Iris pigment epithelial cell (primary cell): ENCODE measurements around the gene KRT34.
"Not testable (repeated sequence)": the region's sequence is repeated elsewhere in the genome, so short reads cannot be mapped to it uniquely, and the experiment has no call there.

Experiments used
- DNase-seq: peaks from one replicate; pipeline ENCODE4 v3.0.0-alpha.2; 2011; ENCODE audit warnings: low read depth

KRT34 gene

DNA sequence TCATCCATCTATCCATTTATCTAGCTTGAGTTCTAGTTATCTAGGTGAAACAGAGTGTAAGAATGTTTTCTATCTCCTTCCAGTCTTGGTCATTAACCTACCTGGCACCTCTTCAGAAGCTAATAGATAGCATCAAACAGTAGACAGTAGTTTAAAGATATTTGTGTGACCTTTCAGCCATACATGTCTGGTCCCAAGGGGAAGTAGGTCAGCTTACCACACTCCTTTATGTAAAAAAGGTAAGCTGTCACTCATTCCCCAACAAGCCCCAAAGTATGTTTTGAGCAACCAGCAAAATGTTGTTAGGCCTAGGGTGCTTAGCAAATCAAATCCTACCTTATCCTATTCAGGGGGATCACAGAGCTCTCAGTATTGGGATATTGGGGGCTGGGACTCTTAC, 16.0 kb downstream of the KRT34 start:
- DNase-seq: no peak

DNA sequence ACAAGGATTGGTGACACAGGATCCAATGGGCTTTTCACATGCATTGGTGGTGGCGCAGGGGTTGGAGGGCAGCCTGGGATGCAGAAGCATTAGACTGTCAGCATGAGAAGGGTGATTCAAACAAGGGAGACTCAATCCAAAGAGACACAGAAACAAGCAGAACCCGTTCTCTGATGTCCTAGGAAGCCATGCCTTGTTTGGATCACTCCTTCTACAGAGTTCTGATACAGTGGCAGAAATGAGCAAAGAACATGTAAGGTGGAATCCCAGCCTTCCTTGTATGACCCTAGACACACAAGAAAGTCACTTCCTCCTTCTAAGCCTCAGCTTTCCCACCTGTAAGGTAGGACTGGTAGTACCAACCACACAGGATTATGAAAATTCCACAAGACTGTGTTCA, 18.2 kb downstream of the KRT34 start:
- DNase-seq: no peak

DNA sequence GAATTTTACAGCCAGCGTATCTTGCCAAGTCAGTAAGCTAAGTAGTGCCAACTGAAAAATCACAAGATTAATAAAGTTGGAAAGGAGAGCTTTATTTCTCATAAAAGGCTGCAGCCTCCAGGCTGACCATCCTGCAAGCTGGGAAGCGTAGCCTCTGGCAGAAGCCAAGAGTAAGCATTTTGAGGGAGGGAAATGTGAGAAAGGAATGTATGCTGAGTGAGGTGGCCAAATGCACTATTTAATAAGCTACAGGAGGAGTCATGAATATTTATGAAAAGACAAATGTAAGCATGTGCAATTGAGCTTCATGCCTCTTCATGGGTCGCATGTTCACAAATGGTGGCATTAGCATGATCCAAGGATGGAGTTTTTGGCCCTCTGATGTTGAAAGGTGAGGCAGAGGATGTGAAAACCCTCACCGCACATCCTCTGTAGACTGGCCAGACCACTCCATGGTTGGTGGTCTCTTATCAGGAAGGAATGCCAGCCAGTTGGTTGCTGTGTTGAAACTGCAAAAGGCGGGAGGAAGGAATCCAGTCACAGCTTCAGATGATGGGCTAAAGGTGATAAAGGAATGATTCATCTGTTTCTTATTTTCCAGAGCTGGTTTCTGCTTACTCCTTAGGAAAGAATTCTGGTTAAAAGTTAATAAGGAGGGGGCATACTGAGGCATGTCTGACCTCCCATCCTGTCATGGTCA, 21.7 kb downstream of the KRT34 start:
- peak; percentile 57 for DNase-seq

DNA sequence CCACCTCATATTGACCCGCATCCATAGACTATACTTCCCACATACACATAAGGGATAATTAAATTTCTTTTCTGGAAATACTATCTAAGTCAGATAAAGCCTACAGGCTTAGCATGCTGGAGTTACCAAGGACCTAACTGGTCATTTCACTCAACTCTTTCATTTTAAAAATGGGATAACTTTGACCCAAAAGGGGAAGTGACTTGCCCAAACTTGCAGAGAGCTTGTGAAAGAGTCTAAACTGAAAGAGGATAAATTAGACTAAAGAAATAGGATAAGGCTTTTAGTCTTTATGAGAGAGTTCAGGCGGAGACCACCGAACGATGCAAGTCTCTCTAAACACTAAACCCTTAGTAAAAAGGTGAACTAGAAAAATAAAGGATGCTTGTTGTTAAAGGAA, 27.6 kb downstream of the KRT34 start:
- DNase-seq: no peak

DNA sequence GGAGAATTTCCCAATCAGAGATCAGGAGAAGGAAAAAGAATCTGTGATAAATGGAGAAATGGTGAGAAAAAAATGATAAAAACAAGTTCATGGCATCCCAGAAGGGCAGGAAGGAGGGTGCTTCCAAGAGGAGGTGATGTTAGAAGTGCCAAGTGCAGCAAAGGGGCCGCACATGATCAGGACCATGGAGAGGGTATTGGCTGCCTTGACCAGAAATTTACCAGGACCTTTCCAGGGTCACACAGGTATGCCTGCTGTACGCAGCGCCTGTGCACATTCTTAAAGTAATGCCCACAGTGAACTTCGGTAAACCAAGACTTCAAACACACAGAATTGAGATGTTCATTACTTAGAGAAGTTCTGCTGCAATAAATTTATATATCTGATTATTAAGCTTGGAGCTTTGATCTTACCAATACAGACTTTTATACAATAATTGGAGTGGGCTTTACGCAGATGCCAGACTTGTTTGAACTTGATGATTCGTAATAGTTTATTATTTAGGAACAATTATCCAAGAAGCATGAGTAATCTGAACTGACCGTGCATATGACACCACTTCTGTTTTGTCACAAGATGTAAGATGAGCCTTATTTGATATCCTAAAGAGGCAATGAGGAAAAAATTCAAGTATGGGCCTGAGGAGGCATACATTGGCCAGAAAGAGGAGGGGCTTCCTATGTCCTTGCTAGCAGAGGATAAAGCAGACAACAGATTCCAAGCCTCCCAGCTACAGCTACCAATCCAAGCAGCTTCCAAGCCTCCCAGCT, 29.3 kb downstream of the KRT34 start:
- DNase-seq: peak; percentile 17

DNA sequence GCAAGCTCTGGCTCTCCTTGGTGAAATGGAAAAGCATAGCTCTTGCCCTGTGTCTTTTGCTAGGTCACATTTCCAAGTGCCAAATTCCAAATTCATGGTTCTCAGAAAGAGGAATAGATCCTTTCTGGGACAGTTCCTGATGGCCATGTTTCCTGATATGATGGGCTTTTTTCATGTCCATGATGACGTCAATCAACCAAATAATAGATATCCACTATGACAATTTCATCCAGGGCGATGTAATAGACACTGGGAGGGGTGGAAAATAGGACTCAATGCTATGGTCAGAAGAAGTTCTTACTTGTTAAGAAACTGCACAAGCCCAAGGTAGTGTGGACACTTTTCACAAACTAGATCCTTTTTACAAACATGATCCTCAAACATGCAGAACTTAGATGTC, 30.9 kb downstream of the KRT34 start:
- no peak for DNase-seq

DNA sequence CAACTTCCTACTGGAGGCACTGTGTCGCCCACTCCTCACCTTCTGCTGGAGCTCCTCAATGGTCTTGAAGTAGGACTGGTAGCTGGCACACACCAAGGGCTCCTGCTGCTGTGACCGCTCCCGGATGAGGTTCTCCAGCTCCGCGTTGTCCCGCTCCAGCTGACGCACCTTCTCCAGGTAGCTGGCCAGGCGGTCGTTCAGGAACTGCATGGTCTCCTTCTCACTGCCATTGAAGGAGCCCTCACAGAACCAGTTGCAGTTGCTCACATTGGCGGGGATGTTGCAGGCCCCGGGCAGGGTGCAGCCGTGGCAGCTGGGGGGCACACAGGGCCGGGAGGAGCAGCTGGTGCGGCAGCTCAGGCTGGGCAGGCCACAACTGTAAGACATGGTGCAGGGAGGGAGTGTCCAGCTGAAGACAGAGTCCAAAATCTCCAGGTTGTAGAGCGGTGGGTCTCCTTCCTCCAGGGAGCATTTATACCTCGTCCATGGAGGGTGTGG, 31.7 kb downstream of the KRT34 start, which contains the start of gene KRT33A:
Gene KRT33A, minus strand, starts transcription at position 448 of the 498 bp plus-strand sequence. Its CDS starts 61 bp downstream, at position 387.
- DNase-seq: not testable (repeated sequence)

DNA sequence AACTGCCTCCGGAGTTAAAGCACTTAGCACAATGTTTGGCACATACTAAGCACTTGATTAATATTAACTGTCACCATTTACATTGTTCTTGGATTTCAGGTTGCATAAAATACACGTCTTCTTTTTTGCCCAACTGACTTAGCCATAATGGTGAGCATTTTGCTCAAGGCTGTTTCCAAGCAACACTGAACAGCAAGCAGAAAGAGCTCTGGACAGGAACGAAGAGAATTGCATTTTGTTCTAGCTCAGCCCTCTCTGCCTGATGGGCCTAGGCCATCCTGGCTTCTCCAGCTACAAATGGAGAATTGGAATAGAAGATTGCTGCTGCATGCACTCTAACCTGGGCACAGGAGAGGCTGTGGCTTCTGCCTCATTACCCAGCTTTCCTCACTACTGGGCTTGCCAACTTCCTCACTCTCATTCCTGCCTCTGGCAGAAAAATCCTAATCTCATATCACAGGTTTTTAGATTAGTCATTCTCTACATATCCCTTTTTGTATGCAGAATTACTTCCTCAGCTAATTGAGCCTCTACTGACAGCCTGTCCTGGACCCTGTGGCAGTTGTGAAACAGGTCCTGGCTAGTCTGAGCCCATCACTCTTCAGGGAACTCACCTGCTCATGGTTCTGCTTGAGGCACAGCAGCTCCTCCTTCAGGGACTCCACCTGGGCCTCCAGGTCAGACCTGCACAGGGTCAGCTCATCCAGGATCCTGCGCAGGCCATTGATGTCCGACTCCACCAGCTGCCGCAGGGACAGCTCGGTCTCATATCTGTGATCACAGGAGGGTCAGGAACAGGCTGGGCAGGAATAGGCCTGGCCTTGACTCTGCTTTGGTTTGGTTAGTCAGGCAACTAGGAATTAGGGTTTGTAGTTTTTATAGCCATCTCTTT, 34.0 kb downstream of the KRT34 start:
- DNase-seq: no peak

DNA sequence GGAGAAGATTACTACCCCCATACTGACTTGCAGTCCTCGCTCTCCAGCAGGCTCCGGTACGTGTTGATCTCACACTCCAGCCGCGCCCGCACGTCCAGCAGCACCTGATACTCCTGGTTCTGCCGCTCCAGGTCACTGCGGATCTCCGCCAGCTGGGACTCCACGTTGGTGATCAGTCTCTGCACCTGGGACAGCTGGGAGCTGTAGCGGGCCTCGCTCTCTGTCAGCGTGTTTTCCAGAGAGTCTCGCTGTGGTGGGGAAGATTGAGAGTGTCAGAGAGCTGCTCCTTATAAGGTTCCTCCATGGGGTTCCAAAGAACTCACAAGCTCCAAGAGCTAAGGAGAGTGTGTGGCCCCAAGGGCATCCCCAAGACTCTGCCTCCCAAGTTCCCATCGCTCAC, 35.7 kb downstream of the KRT34 start:
- not testable (repeated sequence) for DNase-seq

DNA sequence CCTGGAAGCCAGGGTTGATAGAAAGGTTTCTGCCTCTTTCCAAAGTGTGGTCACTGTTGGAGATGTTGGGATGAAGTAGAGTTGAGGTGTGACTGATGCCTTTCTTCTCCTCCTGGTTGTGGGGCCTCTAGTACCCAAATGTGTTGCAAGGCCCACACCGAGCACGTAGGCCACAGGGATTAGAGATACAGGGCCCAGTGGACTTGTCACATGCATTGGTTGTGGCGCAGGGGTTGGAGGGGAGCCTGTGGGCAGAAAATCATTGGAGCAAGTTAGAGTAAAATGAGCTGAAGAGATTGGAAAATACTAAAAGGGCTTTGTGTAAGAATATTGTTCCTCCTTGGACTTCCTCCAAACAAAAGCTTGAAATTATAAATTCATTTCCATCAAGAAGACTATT, 36.1 kb downstream of the KRT34 start:
- DNase-seq: no peak

DNA sequence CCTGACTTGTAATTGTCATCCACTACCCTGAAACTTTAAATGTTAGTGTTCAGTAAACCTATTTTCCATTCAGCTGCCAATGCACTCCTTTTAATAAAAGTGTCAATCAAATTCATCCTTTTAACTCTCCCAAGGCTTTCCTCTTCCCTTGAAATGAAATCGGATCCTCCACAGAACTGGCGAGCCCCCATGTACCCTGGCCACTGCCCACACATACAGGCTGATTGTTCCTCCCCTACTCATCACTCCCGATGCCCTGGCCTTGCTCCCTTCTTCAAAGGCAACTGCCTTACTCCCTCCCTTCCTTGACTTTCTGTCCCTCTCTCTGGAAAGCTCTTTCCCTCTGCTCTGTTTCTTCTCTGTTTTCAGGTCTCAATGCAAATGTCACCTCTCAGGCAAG, 39.1 kb downstream of the KRT34 start:
- no peak for DNase-seq

DNA sequence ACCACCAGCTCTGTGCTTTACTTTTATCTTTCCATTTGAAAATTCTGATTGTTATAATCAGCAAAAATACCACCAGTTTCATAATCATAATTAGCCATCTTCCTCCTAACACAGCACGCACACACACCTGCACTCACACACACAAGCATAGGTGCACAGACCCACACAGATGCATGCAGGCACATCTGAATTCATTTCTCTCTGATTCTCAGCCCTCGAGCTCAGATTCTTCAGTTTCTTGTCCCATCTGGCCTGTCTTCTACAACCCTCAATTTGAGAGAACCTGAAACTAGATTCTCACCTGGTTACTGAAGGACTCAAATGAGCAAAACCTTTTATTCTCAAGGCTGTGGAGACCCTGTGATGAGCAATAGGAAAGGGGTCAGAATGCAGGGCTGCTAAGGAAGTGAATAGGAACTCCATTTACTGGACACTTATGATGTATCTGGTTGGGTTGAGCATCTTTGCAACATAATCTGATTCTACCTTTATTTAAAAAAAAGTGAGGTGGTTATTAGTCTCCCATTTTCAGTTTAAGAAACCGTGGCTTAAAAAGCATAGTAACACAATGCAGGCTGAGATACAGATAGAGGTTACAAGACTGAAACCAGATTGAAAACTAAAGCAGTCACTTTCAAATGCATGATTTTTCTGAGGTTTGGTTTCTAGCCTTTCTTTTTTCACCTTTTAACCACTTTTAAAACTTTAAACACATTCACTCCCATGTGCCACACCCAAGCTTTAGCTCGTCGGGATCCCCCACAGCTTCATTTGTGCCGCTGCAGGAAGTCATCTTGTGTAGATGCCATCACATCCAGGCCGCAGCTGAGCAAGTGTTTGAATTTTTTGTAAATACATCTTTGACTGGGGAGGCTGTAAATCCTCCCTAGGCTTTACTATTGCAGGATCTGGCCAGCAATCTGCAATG, 40.9 kb downstream of the KRT34 start:
- DNase-seq: no peak

DNA sequence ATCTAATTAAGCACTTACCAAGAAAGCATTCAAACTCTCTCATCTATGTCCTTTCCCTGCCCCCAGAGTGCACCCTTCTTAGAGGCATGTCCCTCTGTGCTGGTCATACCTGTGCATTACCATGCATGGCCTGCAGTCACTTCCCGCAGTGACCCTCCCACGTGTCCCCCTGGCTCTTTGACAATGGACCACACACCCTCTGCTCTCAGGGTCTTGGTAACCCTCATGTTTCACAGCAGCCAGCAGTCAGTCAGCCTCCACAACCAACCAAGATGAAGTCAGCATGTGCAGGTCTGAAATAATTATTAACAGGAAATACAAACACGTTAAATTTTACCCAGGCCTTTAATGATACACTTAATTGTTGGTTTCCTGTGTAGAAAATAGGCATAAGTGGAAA, 41.6 kb downstream of the KRT34 start:
- DNase-seq: no peak

DNA sequence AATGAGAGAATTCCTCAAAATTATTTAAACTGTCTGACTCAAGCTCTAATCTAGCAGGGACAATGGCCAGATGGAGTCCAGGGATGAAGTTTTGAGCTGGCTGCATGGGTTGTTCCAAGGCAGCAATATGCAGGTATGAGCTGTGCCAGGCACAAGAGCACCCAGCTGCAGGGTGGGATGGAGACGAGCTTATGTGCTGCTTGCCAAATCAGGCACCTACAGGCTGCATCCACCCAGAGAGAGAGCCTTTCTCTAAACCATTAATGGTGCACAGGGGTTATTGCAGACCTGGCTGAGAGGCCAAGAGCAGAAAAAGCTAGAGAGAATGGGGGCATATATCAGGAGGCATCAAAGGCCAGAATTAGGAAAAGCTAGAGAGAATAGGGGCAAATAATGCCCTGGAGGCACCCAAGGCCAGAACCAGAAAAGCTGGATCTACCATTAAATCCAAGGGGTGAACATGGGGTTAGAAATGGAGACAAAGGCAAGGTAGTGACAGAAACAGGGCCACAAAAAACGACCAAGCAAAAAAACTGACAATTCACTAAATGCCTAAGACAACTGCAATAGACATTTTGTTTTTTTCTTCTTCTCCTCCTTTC, 42.4 kb downstream of the KRT34 start:
- no peak for DNase-seq

DNA sequence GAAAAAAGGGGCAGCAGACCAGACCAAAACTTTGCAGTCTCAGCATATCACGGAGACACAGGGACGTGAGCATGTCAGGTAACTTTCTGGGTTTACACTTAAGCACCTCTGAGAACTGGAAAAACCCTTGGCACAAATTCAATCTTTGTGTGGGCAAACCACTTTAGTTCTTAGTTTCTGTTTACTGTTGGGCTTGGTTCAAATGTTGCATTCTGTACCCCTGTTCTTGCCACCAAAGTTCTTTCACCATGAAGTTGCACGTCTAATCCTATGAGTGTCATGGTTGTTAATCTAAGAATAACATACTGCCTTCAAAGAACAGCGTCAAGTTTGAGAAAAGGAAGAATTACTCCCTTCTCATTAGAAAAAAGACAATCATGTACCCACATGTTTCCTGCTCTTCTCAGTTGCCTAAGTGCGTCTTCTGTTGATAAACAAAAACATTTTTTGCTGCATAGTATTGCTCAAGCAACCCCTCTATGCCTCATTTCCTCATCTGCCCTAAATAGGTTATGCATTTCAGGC, 43.1 kb downstream of the KRT34 start:
- peak; percentile 64 for DNase-seq

DNA sequence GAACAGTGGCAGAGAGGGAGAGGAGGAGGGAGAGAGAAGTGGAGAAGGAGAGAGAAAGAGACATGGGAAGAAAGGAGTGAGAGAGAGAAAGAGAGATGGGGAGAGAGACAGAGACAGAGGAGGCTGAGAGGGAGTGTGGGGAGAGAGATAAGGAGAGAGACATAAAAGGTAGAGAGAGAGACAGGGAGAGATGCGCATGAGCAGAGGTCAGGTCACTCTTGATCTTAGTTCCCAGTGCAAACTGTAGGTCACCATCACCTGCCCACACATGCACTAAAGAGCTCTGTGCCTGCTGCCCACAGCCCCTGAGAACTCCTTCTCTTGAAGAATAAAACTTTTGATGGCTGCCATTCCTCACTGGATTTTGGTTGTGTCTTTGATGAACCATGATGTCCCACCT, 46.4 kb downstream of the KRT34 start:
- DNase-seq: no peak

DNA sequence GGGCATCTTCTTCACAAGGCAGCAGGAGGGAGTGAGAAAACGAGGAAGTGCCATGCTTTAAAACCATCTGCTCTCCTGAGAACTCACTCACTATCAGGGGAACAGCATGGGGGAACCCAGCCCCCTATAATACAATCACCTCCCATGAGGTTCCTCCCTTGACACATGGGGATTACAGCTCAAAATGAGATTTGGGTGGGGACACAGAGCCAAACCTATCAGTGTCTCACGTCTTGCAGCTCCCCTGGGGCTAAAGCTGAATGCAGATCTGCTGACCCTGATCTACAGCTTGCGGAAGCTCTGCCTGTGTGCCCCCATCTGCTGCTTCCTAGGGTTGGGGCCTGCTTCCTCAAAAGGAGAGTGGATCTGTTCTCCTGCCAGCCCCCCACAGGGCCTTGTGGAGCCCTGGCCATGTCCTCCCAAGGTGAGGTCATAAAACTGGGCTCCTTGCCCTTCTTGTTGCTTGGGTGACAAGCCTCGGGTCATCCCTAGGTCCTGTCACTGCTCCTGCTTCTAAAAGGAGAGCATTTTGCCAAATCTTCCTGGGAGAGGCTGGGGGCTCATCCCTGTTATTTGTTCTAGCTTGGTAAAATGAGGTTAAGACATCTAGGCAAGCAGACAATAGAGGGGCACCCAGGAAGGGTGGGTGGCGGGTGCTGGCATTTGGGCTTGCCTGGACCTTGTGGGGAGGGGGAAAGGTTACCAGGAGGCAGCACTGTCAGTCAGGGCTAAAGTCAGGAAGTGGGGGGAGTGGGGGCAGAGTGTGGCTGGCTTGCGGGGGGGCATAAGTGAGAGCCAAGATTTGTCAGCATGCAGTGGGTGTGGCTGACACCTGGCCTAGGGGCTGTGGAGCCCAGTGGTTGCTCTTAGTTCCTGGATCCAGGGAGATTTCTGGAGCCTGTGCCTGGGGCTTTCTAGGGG, 47.5 kb downstream of the KRT34 start:
- DNase-seq: no peak

DNA sequence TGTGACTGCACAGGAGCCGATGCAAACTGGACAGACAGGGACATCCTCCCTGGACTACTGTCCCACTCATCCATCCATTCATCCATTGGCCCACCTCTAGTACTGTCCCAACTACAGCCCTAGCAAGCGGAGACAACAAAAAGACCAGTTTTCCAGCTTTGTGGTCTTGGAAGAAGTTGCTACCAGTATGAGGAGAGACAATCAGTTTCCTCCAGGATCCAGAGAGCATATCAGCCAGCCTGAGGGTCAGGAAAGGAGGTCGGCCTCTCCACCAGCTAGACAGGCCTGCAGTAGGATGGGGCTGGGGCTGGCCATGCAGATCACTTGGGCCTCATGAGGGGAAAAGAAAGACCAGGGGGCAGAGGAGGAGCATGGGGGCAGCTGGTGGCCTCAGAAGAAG, 48.3 kb downstream of the KRT34 start:
- DNase-seq: no peak

DNA sequence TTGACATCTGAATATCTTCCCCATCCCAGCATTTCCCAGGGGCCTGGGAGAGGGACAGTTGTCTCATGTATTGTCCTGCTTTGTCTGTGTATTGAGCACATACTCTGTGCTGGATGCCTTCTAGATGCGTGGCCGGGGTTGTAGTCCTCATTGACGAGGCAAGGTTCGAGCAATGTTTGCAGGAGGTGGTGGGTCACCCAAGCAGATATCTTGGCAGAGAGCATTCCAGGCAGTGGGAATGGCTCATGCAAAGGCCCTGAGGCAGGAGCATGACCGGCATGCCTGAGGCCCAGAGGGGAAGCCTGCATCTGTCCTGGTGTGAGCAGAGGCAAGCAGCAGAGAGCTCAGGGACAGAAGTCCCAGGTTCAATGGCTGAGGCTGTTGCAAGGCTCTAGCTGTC, 49.0 kb downstream of the KRT34 start:
- no peak for DNase-seq

DNA sequence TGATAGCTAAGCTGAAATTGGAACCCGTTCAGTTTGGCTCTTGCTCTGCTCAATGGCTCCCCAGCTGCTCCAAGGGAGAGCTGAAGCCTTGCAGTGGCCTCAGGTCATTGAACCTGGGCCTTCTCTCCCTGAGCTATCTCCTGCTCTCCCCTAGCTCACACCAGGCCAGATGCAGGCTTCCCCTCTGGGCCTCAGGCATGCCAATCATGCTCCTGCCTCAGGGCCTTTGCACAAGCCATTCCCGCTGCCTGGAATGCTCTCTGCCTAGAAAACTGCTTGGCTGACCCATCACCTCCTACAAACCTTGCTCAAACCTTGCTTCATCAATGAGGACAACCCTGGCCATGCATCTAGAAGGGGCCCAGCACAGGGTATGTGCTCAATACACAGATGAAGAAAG, 49.9 kb downstream of the KRT34 start:
- no peak for DNase-seq
